GM19468 (cell line): ENCODE results near the gene PRKG1.
"Not testable (repeated sequence)": the region's sequence is repeated elsewhere in the genome, so short reads cannot be mapped to it uniquely, and the experiment has no call there.

Source experiments
- ATAC-seq: cut with Tn5 transposase; IDR thresholded peaks from one replicate; pipeline ENCODE4 v1.9.1; 2021; ENCODE audit warnings: mild to moderate bottlenecking, moderate library complexity, moderate number of reproducible peaks; ENCODE audit not compliant: unreplicated experiment; ENCODE audit errors: extremely low read depth

Gene PRKG1

GRCh38 chr10:51666456-51666855 lies 592.2 kb downstream of the PRKG1 start:
- ATAC-seq: no peak

DNA sequence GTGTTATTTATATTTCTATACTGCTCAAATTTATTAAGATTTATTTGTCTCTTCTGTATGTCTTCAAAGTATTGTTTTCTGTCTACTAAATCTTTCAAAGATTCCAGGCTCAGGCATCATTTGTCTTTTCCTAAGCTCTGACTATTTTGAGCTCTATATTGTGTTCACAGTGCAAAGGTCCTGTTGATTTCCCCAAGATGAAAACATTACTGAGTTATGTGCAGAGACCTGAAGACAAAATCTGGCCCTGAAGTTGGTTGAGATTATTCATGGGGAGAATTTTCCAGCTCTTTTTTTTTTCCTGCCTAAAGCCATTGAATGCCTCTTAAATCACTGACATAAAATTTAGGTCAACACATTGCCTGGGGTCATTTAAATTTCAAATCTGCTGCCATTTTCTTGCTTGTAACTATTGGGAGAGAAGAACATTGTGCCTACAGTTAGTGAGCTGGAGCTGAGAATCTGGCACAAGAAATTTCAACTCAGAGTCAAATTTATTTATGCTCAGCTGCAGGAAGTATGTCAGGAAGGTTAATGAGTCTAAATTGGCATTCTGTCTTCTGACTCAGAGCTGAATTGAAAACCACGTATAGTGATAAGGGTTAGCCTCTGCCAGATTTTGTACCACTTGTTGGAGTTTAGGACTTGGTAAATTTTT lies 593.5 kb downstream of the PRKG1 start:
- no peak for ATAC-seq

GRCh38 chr10:51668336-51668689 lies 594.0 kb downstream of the PRKG1 start:
- ATAC-seq: no peak

DNA sequence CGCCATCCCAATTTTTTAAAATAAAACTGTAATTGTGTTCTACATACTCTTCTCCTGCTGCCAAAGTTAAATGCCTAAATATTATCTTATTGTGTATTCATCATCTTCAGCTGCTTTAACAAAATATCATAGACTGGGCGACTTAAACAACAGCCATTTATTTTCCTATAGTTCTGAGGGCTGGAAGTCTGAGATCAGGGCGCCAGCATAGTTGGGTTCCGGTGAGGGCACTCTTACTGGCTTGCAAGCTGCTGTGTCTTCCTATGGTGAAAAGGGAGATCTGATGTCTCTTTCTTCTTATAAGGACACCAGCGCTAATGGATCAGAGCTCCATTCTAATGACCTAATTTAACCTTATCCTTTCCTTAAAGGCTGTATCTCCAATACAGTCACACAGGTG lies 594.8 kb downstream of the PRKG1 start:
- ATAC-seq: no peak

- ATAC-seq: no peak
Observed at GRCh38 chr10:51672039-51672535, 597.8 kb downstream of the PRKG1 start.

GRCh38 chr10:51675088-51675487 lies 600.8 kb downstream of the PRKG1 start:
- ATAC-seq: no peak

- no peak for ATAC-seq
Observed at GRCh38 chr10:51679841-51680240, 605.6 kb downstream of the PRKG1 start.

- no peak for ATAC-seq
Observed at GRCh38 chr10:51683031-51683691, 608.9 kb downstream of the PRKG1 start.

GRCh38 chr10:51685768-51686167 lies 611.5 kb downstream of the PRKG1 start:
- no peak for ATAC-seq

DNA sequence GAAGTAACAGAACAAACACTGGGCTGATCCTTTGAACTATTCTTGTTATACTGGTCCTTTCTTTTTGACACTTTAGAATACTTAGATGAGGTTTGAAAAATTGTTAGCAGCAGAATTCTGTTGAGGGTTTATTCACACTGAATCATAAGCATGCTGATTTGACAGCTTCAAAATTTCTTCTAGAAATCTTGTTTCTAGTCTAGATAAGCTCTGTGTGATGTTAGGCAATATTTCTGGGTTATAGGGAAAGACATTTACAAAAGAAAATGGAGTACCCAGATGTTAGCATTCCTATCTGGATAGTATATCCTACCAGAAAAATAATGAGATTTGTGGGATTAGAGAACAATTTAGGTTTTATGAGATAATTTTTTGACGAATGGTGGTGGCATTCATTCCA lies 613.0 kb downstream of the PRKG1 start:
- no peak for ATAC-seq

DNA sequence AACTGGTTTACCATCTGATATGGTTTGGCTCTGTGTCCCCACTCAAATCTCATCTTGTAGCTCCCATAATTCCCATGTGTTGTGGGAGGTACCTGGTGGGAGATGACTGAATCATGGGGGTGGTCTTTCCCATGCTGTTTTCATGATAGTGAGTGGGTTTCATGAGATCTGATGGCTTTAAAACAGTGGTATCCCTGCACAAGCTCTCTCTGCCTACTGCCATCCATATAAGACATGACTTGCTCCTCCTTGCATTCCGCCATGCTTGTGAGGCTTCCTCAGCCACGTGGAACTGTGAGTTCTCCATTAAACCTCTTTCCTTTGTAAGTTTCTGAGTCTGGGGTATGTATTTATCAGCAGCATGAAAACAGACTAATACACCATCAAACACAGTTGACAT lies 614.5 kb downstream of the PRKG1 start:
- not testable (repeated sequence) for ATAC-seq

- no peak for ATAC-seq
Observed at GRCh38 chr10:51689536-51689935, 615.2 kb downstream of the PRKG1 start.

GRCh38 chr10:51691135-51691534 lies 616.8 kb downstream of the PRKG1 start:
- no peak for ATAC-seq

GRCh38 chr10:51694086-51694768 lies 619.9 kb downstream of the PRKG1 start:
- no peak for ATAC-seq

DNA sequence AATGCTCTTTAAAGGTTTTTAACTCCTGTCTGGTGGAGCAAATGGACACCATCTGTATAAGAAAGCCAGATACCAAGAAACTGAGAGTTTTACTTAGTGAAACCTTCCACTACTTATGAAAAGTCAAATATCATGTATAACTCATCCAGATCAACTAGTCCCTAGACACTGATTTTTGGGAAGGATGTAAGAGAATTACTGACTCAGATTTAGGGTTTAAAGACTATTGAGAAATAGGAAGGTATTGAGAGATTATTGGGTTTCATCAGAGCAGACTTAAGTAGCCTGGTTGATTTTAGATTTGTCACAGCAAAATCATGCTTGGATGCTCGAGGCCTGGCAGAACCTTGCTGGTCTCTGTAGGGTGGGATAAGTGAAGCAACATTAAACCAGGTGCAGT lies 622.0 kb downstream of the PRKG1 start:
- no peak for ATAC-seq

DNA sequence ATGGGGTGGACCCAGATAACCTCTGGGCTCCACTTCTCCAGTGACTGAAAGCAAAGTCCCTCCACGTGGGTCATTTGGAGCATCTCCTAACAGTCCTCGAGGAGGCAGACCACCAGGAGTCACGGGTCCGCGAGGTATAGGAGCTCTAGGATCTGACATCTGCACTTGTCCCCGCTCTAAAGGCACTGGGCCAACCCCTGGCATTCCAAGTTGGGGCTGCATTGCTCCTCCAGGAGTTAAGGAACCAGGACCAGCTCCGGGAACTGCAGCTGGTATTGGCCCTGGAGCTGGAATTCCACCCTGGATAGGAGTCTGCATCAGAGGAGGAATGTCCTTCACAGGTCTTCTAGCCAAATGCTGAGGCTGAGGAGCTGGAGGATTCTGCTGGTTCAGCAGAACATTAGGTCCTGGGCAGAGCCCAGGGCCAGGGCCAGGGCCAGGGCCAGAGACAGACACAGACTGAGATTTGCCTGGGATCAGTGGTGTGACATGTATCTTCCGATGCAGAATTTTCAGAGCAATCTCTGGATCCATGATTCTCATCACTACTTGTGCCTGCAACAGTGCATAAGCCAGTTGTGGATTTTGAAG lies 624.3 kb downstream of the PRKG1 start:
- no peak for ATAC-seq

DNA sequence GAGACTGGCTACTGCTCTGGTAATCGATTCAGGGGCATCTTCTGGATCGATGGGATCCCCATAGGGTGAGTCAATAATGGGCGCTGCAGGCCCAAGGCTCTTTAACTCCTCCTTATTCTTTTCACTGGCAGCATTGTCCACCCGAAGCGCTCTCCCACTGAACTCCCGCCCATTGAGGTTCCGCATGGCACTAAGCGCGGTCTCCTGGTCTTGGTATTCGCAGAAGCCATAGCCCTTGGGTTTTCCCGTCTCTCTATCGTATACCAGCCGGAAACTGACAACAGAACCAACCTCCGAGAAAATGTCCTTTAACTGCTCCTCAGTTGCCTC lies 624.8 kb downstream of the PRKG1 start:
- no peak for ATAC-seq

- peak; percentile 96 for ATAC-seq
Observed at GRCh38 chr10:51699475-51700227, 625.4 kb downstream of the PRKG1 start, which contains the start of gene CSTF2T. Gene CSTF2T (minus strand): TSS chr10:51699595. CDS start chr10:51699549, 46 bp downstream.

DNA sequence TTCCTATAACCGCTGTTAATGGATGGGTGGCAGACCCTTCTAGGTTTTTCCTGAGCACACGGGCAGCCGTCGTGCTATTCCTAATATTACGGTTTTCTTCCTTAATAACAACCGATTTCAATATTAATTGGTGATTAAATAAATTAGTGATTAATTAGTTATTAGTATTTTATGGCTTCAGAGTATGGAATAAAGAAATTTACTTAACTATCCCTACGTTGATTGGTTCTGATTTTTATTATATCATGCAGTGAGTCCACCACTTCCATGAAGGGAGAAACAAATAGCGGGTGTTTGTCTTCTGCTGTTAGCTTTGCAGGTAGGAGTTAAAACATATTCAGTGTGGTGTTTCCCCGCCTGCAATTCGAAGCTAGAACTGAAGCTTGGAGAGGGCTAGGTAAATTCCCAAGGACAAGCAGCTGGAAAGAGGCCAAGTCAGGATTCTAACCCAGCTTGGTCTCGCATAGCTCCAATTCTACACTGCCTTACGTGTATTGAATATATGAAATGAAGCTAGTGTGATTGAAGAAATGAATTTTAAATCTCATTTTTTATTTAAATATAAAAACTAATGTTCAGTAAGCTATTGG lies 626.0 kb downstream of the PRKG1 start:
- no peak for ATAC-seq

- ATAC-seq: no peak
Observed at GRCh38 chr10:51705774-51706173, 631.5 kb downstream of the PRKG1 start.
